IPS-15b (cell line): Measurements from ENCODE around the gene SLC34A2.

Source experiments
- H3K27me3 ChIP-seq: one replicate; pipeline ENCODE4 v1.6.1; 2013; ENCODE audit warnings: low read length; ENCODE audit not compliant: control insufficient read depth, insufficient read depth
- H3K36me3 ChIP-seq: one replicate; pipeline ENCODE4 v1.6.1; 2013; ENCODE audit warnings: low read length; ENCODE audit not compliant: control insufficient read depth, insufficient read depth
- H3K4me1 ChIP-seq: one replicate; pipeline ENCODE4 v1.6.1; 2013; ENCODE audit warnings: mild to moderate bottlenecking, low read length; ENCODE audit not compliant: control insufficient read depth, insufficient read depth
- H3K4me3 ChIP-seq: one replicate; pipeline ENCODE4 v1.5.1; 2013; ENCODE audit warnings: low read depth, low read length
- H3K9ac ChIP-seq: one replicate; pipeline ENCODE4 v1.6.1; 2013; ENCODE audit warnings: low read depth, mild to moderate bottlenecking, low read length
- H3K9me3 ChIP-seq: one replicate; pipeline ENCODE4 v1.6.1; 2013; ENCODE audit warnings: mild to moderate bottlenecking, low read length; ENCODE audit not compliant: control insufficient read depth, insufficient read depth

SLC34A2 gene

DNA sequence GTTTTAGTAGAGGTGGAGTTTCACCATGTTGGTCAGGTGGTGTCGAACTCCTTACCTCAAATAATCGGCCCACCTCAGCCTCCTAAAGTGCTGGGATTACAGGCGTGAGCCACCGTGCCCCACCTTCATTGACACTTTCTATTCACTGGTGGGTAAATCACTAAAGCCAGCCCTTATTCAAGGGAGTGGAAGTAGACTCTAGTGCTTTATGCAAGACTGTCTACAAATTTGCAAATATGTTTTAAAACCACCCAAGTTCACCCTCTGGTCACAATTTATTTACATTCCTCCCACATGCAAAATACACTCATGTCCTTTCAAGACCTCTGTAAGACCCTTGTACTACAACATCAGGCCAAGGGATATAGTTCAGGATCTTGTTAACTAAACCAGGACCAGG, 45.0 kb downstream of the SLC34A2 start:
- no peak overlapping the region for H3K9ac ChIP-seq
- peaks cover 3% of the 10 kb centered on the region for H3K4me1 ChIP-seq
- no peaks in the 10 kb centered on the region for H3K27me3 ChIP-seq
- H3K9me3 ChIP-seq, result no peaks in the 10 kb centered on the region
- H3K4me3 ChIP-seq, result no peak overlapping the region
- no peaks in the 10 kb centered on the region for H3K36me3 ChIP-seq

DNA sequence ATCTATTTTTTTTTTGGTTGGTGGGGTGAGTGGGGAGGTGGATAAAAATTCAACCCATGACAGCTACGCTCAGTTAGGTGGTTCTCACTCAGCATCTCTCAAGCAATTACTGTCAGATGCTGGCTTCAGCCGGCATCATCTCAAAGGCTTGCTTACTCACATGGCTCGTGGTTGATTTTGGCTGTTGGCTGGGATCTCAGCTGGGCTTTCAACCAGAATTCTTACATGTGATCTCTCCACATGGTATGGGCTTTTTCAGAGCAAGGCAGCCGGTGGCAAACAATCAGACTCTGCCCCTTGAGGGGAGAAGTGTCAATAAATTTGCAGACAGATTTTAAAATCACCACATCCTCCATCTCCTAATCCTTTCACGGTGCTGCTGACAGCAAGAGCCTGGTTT, 47.2 kb downstream of the SLC34A2 start:
- H3K27me3 ChIP-seq, result no peaks in the 10 kb centered on the region
- H3K4me1 ChIP-seq, result no peaks in the 10 kb centered on the region
- H3K9ac ChIP-seq, result no peak overlapping the region
- no peak overlapping the region for H3K4me3 ChIP-seq
- no peaks in the 10 kb centered on the region for H3K36me3 ChIP-seq
- no peaks in the 10 kb centered on the region for H3K9me3 ChIP-seq

DNA sequence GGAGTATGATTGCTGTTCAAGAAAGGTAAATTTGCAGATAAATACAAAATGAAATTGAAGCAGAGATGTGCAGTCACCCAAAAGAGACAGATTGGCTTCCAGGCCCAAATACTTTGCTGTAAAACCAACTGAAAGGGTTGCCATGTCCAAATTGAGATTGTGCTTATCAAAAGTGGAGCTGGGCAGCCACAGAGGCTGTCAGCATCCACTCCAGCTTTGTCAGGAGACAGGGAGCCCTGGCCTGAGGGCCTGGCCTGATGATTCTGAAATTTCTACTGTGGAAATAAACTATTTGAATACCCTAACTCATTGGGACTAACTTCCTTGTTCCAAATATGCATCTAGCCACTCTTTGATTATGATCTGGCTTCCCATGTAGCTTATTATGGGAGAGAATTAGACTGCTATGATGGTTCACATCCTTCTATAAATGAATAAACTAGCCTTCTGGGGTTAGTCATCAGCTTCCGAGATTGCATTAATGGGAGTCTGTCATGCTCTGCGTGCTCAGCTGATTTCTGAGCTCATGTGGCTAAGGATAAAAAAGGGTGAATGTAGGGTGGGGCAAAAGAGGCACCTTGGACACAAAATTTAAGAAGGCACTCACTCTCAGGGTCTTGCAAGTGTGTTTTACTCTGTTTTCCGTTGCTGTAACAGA, 48.2 kb downstream of the SLC34A2 start:
- Histone ChIP-seq H3K9me3 (no peaks in the 10 kb centered on the region), H3K36me3 (no peaks in the 10 kb centered on the region), H3K9ac (no peak overlapping the region), H3K4me3 (no peak overlapping the region), H3K27me3 (no peaks in the 10 kb centered on the region), H3K4me1 (no peaks in the 10 kb centered on the region)

DNA sequence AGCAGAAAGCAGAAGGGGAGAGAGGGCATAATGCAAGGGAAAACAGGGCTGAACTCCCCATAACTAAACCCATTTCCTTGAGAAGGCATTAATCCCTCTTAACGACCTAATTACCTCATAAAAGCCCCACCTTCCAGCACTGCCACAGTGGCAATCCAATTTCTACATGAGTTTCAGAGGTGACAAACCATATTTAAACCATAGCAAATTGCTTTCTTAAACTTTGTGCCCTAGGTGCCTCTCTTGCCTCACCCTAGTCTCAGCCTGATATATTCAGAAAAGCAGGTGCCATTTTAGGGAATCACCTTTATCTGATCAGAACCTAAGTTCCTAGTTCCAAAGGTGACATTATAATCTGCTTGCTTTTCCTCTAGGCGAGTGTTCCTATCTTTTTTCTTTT, 48.9 kb downstream of the SLC34A2 start:
- Histone ChIP-seq H3K36me3 (no peaks in the 10 kb centered on the region), H3K27me3 (no peaks in the 10 kb centered on the region), H3K4me3 (no peak overlapping the region), H3K4me1 (no peaks in the 10 kb centered on the region), H3K9ac (no peak overlapping the region), H3K9me3 (no peaks in the 10 kb centered on the region)

DNA sequence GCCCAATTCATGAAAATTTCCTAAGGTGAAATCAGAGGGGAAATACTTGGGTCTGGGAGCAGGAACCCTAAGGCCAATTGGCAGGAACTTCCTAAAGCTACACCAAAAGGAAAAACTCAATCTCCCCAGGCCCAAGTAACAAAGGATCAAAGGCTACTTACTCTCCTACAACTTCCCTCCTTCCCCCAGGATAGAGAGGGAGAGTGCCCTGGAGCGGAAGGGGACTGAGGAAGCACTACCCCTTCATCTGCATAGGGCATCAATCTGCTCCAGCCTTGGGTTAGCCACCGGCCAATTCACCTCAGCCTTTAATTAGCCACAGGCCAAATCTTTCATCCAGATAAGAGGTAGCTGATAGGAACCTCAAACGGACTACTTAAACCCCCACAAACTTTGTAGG, 55.0 kb downstream of the SLC34A2 start:
- Histone ChIP-seq H3K4me3 (no peak overlapping the region), H3K9me3 (no peaks in the 10 kb centered on the region), H3K27me3 (no peaks in the 10 kb centered on the region), H3K36me3 (no peaks in the 10 kb centered on the region), H3K9ac (no peak overlapping the region), H3K4me1 (no peaks in the 10 kb centered on the region)

DNA sequence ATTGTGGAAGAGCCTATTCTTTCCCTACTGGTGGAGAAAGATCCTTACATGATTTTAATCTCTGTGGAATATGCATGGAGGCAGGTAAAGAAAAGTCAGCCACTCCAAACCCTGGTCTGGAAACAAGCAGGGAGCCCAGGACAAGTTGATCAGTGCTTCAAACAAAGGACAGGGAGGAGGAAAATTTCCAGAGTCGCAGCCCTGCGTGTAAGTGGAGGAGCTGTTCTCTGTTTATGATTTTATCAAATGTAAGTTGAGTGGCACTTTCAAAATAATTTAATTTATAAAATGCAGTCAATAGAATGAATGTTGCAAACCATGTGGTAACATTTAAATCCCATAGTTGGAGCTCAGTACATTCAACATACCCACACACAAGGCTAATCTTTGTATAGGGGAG, 57.0 kb downstream of the SLC34A2 start:
- no peaks in the 10 kb centered on the region for H3K9me3 ChIP-seq
- no peak overlapping the region for H3K9ac ChIP-seq
- H3K36me3 ChIP-seq, result no peaks in the 10 kb centered on the region
- H3K4me1 ChIP-seq, result no peaks in the 10 kb centered on the region
- H3K27me3 ChIP-seq, result no peaks in the 10 kb centered on the region
- no peak overlapping the region for H3K4me3 ChIP-seq

DNA sequence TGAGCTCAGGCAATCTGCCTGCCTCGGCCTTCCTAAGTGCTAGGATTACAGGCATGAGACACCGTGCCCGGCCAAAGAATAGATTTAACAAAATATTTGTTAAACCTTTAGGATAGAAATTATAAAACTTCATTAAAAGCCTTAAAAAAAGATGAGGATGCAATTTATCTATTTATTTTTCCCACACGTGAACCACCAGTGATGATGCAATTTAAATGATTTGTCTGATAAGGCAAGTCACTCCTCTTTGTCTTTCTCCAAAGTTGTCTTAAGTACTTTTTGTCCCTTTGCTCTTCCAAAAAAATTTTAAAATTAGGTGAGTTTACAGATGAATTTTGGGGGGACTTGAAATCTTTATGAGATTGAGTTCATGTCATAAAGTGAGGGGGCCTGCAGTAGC, 58.2 kb downstream of the SLC34A2 start:
- H3K4me3 ChIP-seq, result no peak overlapping the region
- no peaks in the 10 kb centered on the region for H3K9me3 ChIP-seq
- H3K27me3 ChIP-seq, result no peaks in the 10 kb centered on the region
- H3K36me3 ChIP-seq, result no peaks in the 10 kb centered on the region
- no peaks in the 10 kb centered on the region for H3K4me1 ChIP-seq
- no peak overlapping the region for H3K9ac ChIP-seq

DNA sequence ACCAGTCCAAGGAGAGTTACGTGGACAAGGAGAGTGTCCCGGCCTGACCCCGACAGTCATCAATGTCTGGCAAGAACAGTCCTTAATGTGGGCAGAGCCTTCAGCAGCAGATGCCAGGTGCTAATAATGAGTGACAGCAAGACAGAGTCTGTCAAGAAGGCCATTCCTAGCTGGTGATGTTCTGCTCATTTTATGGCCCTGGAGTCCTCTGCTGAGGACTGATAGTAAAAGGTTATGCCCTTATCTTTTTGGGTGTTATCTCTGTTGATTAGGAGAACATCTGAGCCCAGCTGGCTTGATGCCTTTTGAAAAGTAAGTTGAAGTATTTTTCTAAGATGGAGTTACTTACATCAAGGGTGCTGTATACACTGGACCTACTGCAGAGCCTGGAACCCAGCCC, 67.3 kb downstream of the SLC34A2 start:
- H3K9ac ChIP-seq, result no peak overlapping the region
- no peaks in the 10 kb centered on the region for H3K4me1 ChIP-seq
- H3K4me3 ChIP-seq, result no peak overlapping the region
- H3K27me3 ChIP-seq, result no peaks in the 10 kb centered on the region
- H3K36me3 ChIP-seq, result no peaks in the 10 kb centered on the region
- no peaks in the 10 kb centered on the region for H3K9me3 ChIP-seq

DNA sequence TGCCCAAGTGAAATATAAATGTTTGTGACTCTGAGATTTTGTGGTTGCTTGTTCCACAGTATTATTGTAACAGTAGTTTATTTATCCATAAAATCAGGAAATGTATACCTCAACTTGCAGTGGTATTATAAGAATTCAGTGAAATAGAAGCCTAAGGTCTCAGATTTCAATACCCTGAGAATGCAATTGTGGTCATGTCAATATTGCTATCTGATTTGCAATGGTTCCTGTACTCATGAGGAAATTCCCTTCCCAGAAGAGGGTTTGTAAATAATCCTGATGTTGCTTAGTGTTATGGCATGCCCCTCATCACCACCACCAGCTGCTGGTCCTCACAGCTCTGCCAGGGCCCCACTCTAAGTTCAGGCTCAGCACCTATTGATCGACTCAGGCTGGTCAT, 67.8 kb downstream of the SLC34A2 start:
- H3K9ac ChIP-seq, result no peak overlapping the region
- no peaks in the 10 kb centered on the region for H3K36me3 ChIP-seq
- no peak overlapping the region for H3K4me3 ChIP-seq
- H3K4me1 ChIP-seq, result no peaks in the 10 kb centered on the region
- no peaks in the 10 kb centered on the region for H3K9me3 ChIP-seq
- no peaks in the 10 kb centered on the region for H3K27me3 ChIP-seq

DNA sequence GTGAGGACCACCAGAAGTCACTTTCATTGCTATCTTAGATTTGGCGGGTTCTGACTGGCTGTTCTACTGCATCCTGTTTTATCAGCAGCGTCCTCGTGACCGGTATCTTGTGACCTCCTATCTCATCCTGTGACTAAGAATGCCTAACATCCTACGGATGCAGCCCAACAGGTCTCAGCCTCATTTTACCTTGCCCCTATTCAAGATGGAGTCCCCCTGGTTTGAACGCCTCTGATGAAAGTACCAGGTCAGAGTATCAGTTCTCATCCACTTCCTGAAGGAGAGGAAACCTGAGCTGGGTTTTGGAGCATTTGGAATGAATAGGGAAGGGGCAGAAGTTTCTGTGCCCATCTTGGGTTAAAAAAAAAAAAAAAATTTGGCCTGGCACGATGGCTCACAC, 70.2 kb downstream of the SLC34A2 start:
- Histone ChIP-seq H3K9me3 (no peaks in the 10 kb centered on the region), H3K4me1 (no peaks in the 10 kb centered on the region), H3K36me3 (no peaks in the 10 kb centered on the region), H3K9ac (no peak overlapping the region), H3K4me3 (no peak overlapping the region), H3K27me3 (no peaks in the 10 kb centered on the region)

DNA sequence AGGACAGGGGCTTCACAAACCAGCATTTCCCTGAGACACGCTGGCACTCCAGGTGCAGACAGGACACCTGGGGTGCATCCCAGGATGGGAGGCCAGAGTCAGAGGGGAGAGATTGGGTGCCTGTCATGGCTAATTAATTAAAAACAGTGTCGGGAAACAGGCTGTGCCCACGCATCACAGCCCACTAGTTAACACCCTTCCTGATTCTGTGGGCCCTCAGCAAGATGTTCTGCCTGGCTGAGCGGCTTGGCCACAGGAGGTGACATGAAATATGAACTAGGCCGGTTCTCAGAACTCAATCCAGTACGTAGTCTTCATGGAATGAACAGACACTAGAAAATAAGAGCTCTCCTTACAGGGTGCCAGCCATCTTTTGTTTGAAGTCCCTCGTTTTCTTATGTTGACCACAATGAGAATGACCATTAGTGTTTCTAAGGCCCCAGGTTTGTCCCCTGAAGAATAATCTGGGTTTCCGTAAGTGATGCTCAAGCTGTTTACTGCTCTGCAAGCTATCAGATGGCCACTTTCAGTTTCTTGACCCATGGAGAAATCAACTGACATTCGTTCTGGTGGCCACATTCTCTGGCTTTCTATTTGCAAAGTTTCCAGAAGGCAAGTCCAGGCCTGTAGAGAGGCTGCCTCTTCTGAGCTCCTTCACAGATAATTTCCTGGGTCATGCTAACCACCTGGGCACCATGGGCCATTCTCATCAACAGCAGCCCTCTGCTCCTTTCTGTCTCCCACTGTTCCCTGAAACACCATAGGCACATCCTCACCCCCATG, 72.3 kb downstream of the SLC34A2 start:
- Histone ChIP-seq H3K27me3 (no peaks in the 10 kb centered on the region), H3K9me3 (no peaks in the 10 kb centered on the region), H3K4me1 (no peaks in the 10 kb centered on the region), H3K4me3 (no peak overlapping the region), H3K9ac (no peak overlapping the region), H3K36me3 (no peaks in the 10 kb centered on the region)
